Left ventricle myocardium inferior (tissue), 1 donor: ENCODE measurements around the gene GNB3. TPM values are rescaled to one million over a fixed set of nuclear protein-coding genes. Genes with fewer than 3 reads are reported as not detected.

Experiments used
- DNase-seq: peaks from one replicate; pipeline ENCODE4 v3.0.0-alpha.2; 2020
- H3K27ac ChIP-seq: fragments of 200-600 bp; replicated peaks from 2 replicates; pipeline ENCODE4 v1.8.0; 2021
- H3K27me3 ChIP-seq: fragments of 200-600 bp; 2 replicates; pipeline ENCODE4 v1.8.0; 2021; ENCODE audit warnings: low read depth
- H3K36me3 ChIP-seq: fragments of 200-600 bp; 2 replicates; pipeline ENCODE4 v1.8.0; 2021
- H3K4me1 ChIP-seq: fragments of 200-600 bp; 2 replicates; pipeline ENCODE4 v1.8.0; 2021
- H3K4me3 ChIP-seq: fragments of 200-600 bp; 2 replicates; pipeline ENCODE4 v1.8.0; 2021; ENCODE audit warnings: mild to moderate bottlenecking, moderate library complexity
- H3K9me3 ChIP-seq: fragments of 200-600 bp; replicated peaks from 2 replicates; pipeline ENCODE4 v1.8.0; 2021
- CTCF ChIP-seq: fragments of 200-600 bp; IDR thresholded peaks from 2 replicates; pipeline ENCODE4 v1.8.0; 2021; ENCODE audit warnings: antibody characterized with exemption, mild to moderate bottlenecking, borderline replicate concordance
- intact Hi-C: fragments of 100-400 bp; cut with micrococcal nuclease; formaldehyde crosslinking; loops from one replicate; pipeline ENCODE4 v1.11.0; 2022
- total RNA-seq: library from RNA; stranded (reverse); fragmentation: NEBNext Ultra II Directional; extraction: Animal tissue kit (Norgen Biotek cat#: 25700); gene quantifications from one replicate; pipeline ENCODE4 v1.2.1, GENCODE V29; 2021
- donor health status: DM: no; HTN: yes; CAD: no; lungs with severe emphysema.

Gene GNB3
- total RNA-seq, 1 donor from 2014 or later: 7.5 TPM

- H3K27ac ChIP-seq: no peak overlapping the region
- H3K36me3 ChIP-seq: no peaks in the 10 kb centered on the region
- peaks cover 58% of the 10 kb centered on the region for H3K4me1 ChIP-seq
- DNase-seq: no peak
- peak overlapping the region; percentile 26 for H3K4me3 ChIP-seq
- H3K9me3 ChIP-seq: no peaks in the 10 kb centered on the region
- intact Hi-C loops: loop anchor here (5.0 kb wide), 1 partner anchor 78 kb away; no protein-coding TSS in a partner anchor
- H3K27me3 ChIP-seq: peaks cover 27% of the 10 kb centered on the region
- no peak for TF ChIP-seq CTCF
These were observed 15.8 kb upstream of the GNB3 start for GRCh38 chr12:6824901-6825381.

GRCh38 chr12:6825398-6826124 lies 15.2 kb upstream of the GNB3 start:
- Histone ChIP-seq H3K36me3 (no peaks in the 10 kb centered on the region), H3K9me3 (no peaks in the 10 kb centered on the region), H3K27me3 (peaks cover 22% of the 10 kb centered on the region), H3K4me1 (peaks cover 63% of the 10 kb centered on the region), H3K27ac (no peak overlapping the region), H3K4me3 (peak overlapping the region; percentile 26)
- peak; percentile 87 for DNase-seq
- peak; percentile 95 for TF ChIP-seq CTCF
- intact Hi-C loops: loop anchor here (5.0 kb wide), 1 partner anchor 78 kb away; no protein-coding TSS in a partner anchor

GRCh38 chr12:6826125-6826733 lies 14.5 kb upstream of the GNB3 start:
- DNase-seq: no peak
- Histone ChIP-seq H3K27me3 (peaks cover 22% of the 10 kb centered on the region), H3K4me1 (peaks cover 58% of the 10 kb centered on the region), H3K27ac (no peak overlapping the region), H3K9me3 (no peaks in the 10 kb centered on the region), H3K4me3 (no peak overlapping the region), H3K36me3 (peaks cover 4% of the 10 kb centered on the region)
- intact Hi-C loops: loop anchor here (5.0 kb wide), 1 partner anchor 79 kb away; no protein-coding TSS in a partner anchor
- no peak for TF ChIP-seq CTCF

GRCh38 chr12:6826734-6827436 lies 13.8 kb upstream of the GNB3 start:
- H3K4me3 ChIP-seq: peak overlapping the region; percentile 92
- H3K4me1 ChIP-seq: peaks cover 53% of the 10 kb centered on the region
- no peak for DNase-seq
- intact Hi-C loops: loop anchor here (5.0 kb wide), 1 partner anchor 80 kb away; no protein-coding TSS in a partner anchor
- peaks cover 19% of the 10 kb centered on the region for H3K27me3 ChIP-seq
- H3K27ac ChIP-seq: peak overlapping the region; percentile 40
- peaks cover 10% of the 10 kb centered on the region for H3K36me3 ChIP-seq
- H3K9me3 ChIP-seq: no peaks in the 10 kb centered on the region
- TF ChIP-seq CTCF: no peak

- H3K27ac ChIP-seq: peak overlapping the region; percentile 40
These were observed 13.3 kb upstream of the GNB3 start for GRCh38 chr12:6827437-6827911.

More at GRCh38 chr12:6827437-6827911, 13.3 kb upstream of the GNB3 start:
- Histone ChIP-seq H3K36me3 (peaks cover 13% of the 10 kb centered on the region), H3K4me3 (peak overlapping the region; percentile 92), H3K27me3 (peaks cover 13% of the 10 kb centered on the region), H3K4me1 (peaks cover 47% of the 10 kb centered on the region), H3K9me3 (no peaks in the 10 kb centered on the region)
- peak; percentile 89 for DNase-seq
- no peak for TF ChIP-seq CTCF
- intact Hi-C loops: loop anchor here (5.0 kb wide), 1 partner anchor 80 kb away; no protein-coding TSS in a partner anchor
